GM12878 (cell line): ENCODE results near the gene SEPTIN10. TPM values are rescaled to one million over a fixed set of nuclear protein-coding genes. Genes with fewer than 3 reads are reported as not detected.

Source experiments
- ATAC-seq: fragments of 200-7000 bp; cut with Tn5 transposase; 3 replicates; pipeline ENCODE4 v1.9.1; 2020; ENCODE audit warnings: mild to moderate bottlenecking, moderate library complexity
- BruUV-seq: library from RNA; stranded (reverse); fragments of 400-500 nt; replicated peaks from 2 replicates; lab custom pipeline; 2021; lab: Mats Ljungman, UMichigan
- CTCF ChIA-PET: fragments of 300-600 bp; sonication (Branson Sonifier 250); formaldehyde crosslinking; extraction: SDS; loops from one replicate; lab custom pipeline; 2021; ENCODE audit warnings: inconsistent platforms; lab: Yijun Ruan, JAX
- POLR2A ChIA-PET: fragments of 350-600 bp; formaldehyde crosslinking; extraction: SDS; loops from one replicate; lab custom pipeline; 2021; ENCODE audit warnings: inconsistent platforms; lab: Charles Lee
- RAD21 ChIA-PET: fragments of 300-600 bp; sonication (Branson Sonifier 250); formaldehyde crosslinking; loops from one replicate; lab custom pipeline; 2023; ENCODE audit warnings: antibody characterized with exemption; ENCODE audit not compliant: unreplicated experiment; lab: Charles Lee
- SMC1A ChIA-PET: fragments of 300-600 bp; sonication (Branson Sonifier 250); formaldehyde crosslinking; loops from one replicate; lab custom pipeline; 2023; ENCODE audit not compliant: unreplicated experiment, uncharacterized antibody; lab: Charles Lee
- DNase-seq: peaks from one replicate; pipeline ENCODE4 v3.0.0-alpha.2; 2011; ENCODE audit warnings: low read depth, low spot score
- FAIRE-seq: peaks from 3 replicates; lab custom pipeline; 2011; peaks lifted over from hg19 to GRCh38; lab: Jason Lieb, UNC
- H2AFZ ChIP-seq: 2 replicates; pipeline ENCODE4 v1.6.0; 2011; ENCODE audit warnings: low read depth, low read length, control low read depth; ENCODE audit not compliant: control insufficient read depth
- H3K27ac ChIP-seq: 2 replicates; pipeline ENCODE4 v1.5.1; 2011; ENCODE audit warnings: control low read depth; ENCODE audit not compliant: control insufficient read depth, insufficient read depth
- H3K27me3 ChIP-seq, 2 experiments: replicated peaks in 1 of 2; 2 replicates each; pipeline versions ENCODE4 v1.6.0 to v1.6.1; 2011; ENCODE audit warnings: low read length in 1 of 2; ENCODE audit not compliant: control insufficient read depth in 2 of 2, insufficient read depth in 2 of 2
- H3K36me3 ChIP-seq, 2 experiments: 2 replicates each; pipeline ENCODE4 v1.5.1; 2011; ENCODE audit warnings: low read length in 1 of 2; ENCODE audit not compliant: control insufficient read depth in 2 of 2, insufficient read depth in 2 of 2
- H3K4me1 ChIP-seq: 2 replicates; pipeline ENCODE4 v1.6.1; 2011; ENCODE audit warnings: mild to moderate bottlenecking, low read length, moderate library complexity, mixed read lengths; ENCODE audit not compliant: control insufficient read depth, insufficient read depth
- H3K4me2 ChIP-seq: 2 replicates; pipeline ENCODE4 v1.6.0; 2011; ENCODE audit warnings: control low read depth; ENCODE audit not compliant: control insufficient read depth, insufficient read depth
- H3K4me3 ChIP-seq: fragments of 200-600 bp; sonication (generic); 2 replicates; pipeline ENCODE4 v1.5.1; 2016
- H3K79me2 ChIP-seq: 2 replicates; pipeline ENCODE4 v1.6.0; 2011; ENCODE audit warnings: low read length; ENCODE audit not compliant: control insufficient read depth, insufficient read depth
- H3K9ac ChIP-seq: 2 replicates; pipeline ENCODE4 v1.8.0; 2011; ENCODE audit warnings: low read length, control low read depth, mixed read lengths; ENCODE audit not compliant: control insufficient read depth, insufficient read depth
- H3K9me3 ChIP-seq: replicated peaks from 3 replicates; pipeline ENCODE4 v1.5.1; 2011; ENCODE audit warnings: mild to moderate bottlenecking, low read length; ENCODE audit not compliant: control insufficient read depth, insufficient read depth
- H4K20me1 ChIP-seq: 2 replicates; pipeline ENCODE4 v1.6.0; 2011; ENCODE audit not compliant: control insufficient read depth, insufficient read depth
- ATF7 ChIP-seq: fragments of 450-650 bp; IDR thresholded peaks from 2 replicates; pipeline ENCODE4 v1.6.1; 2016; ENCODE audit warnings: low read depth, mild to moderate bottlenecking
- CBFB ChIP-seq: IDR thresholded peaks from 2 replicates; pipeline ENCODE4 v1.6.1; 2016; ENCODE audit warnings: antibody characterized with exemption, low read depth
- EZH2 ChIP-seq: IDR thresholded peaks from 2 replicates; pipeline ENCODE4 v1.6.1; 2012; ENCODE audit warnings: low read depth, mild to moderate bottlenecking, control low read depth, inconsistent platforms, low read length, borderline replicate concordance; ENCODE audit not compliant: control insufficient read depth
- IKZF2 ChIP-seq, 2 experiments: fragments of 450-650 bp; IDR thresholded peaks; 2 replicates each; pipeline ENCODE4 v1.6.1; 2017; ENCODE audit warnings: mild to moderate bottlenecking in 2 of 2, moderate library complexity in 2 of 2
- MEF2B ChIP-seq: fragments of 450-650 bp; IDR thresholded peaks from 2 replicates; pipeline ENCODE4 v1.6.1; 2018; ENCODE audit warnings: mild to moderate bottlenecking, moderate library complexity; ENCODE audit not compliant: partially characterized antibody, poor library complexity, severe bottlenecking
- POLR2AphosphoS2 ChIP-seq: IDR thresholded peaks from 2 replicates; pipeline ENCODE4 v1.6.1; 2011; ENCODE audit warnings: low read depth, mild to moderate bottlenecking, low read length, improper control_type of control experiment, moderate library complexity
- RELA ChIP-seq: fragments of 450-650 bp; IDR thresholded peaks from 2 replicates; pipeline ENCODE4 v1.8.0; 2014; ENCODE audit warnings: borderline replicate concordance; ENCODE audit not compliant: partially characterized antibody
- SUPT20H ChIP-seq: IDR thresholded peaks from 2 replicates; pipeline ENCODE4 v1.6.1; 2011; ENCODE audit warnings: low read depth, mild to moderate bottlenecking, low read length, moderate library complexity, borderline replicate concordance; ENCODE audit not compliant: control insufficient read depth
- TAF1 ChIP-seq: IDR thresholded peaks from 2 replicates; pipeline ENCODE4 v1.6.1; 2011; ENCODE audit warnings: mild to moderate bottlenecking, low read depth, low read length, borderline replicate concordance
- in situ Hi-C: fragments of 300-500 bp; cut with MboI; formaldehyde crosslinking; loops from 9 replicates; pipeline ENCODE4 v1.14.3; 2018; ENCODE audit warnings: mixed read lengths
- intact Hi-C: fragments of 100-400 bp; cut with micrococcal nuclease; formaldehyde crosslinking; loops from one replicate; pipeline ENCODE4 v1.14.2; 2022; ENCODE audit not compliant: unreplicated experiment
- polyA plus RNA-seq, 11 experiments: library from polyadenylated mRNA; depleted of rRNA in 4 of 11; unstranded in 6 of 11; stranded (reverse) in 5 of 11; fragments of >200 nt; fragmentation: Nextera tagmentation in 4 of 11; fragmentation: Illumina TruSeq in 1 of 11; extraction: Ambion mirVana in 4 of 11; extraction: Trizol in 1 of 11; gene quantifications; 1 replicate in 1 of 11; 2 replicates in 10 of 11; pipeline versions ENCODE4 v1.2.1 to v1.2.3, GENCODE V29; 2011 to 2016; ENCODE audit warnings: inconsistent platforms in 2 of 11, missing spikeins in 2 of 11, low read depth in 1 of 11
- total RNA-seq, 4 experiments: library from RNA; depleted of rRNA in 3 of 4; stranded (reverse); fragments of >200 nt in 3 of 4; fragmentation: Illumina TruSeq in 1 of 4; extraction: Trizol in 1 of 4; gene quantifications; 2 replicates each; pipeline versions ENCODE4 v1.2.1 to v1.2.3, GENCODE V29; 2013 to 2021
- TF ChIP-seq, protein P1 (sequence below): fragments of 450-650 bp; IDR thresholded peaks from 2 replicates; pipeline ENCODE4 v1.6.1; 2017; ENCODE audit warnings: low read depth, mild to moderate bottlenecking, moderate library complexity
- TF ChIP-seq, protein P2 (sequence below): fragments of 450-650 bp; IDR thresholded peaks from 2 replicates; pipeline ENCODE4 v1.6.1; 2017; ENCODE audit warnings: mild to moderate bottlenecking, moderate library complexity
- TF ChIP-seq, protein P3 (sequence below): fragments of 450-650 bp; IDR thresholded peaks from 2 replicates; pipeline ENCODE4 v1.6.1; 2017; ENCODE audit warnings: mild to moderate bottlenecking, moderate library complexity

SEPTIN10 gene
- total and polyA plus RNA-seq, 10 of the 15 experiments (the other 5 are each of a cell fraction or from before 2014, with no cell fraction given) = 20.2 to 132 (median 62.7) TPM

GRCh38 chr2:109586687-109587086, 27.1 kb downstream of the SEPTIN10 start:
- in situ Hi-C loops = no loop called here
- BruUV-seq = no TSS peak
- RAD21 ChIA-PET = no interaction called here
- no peak for TF ChIP-seq POLR2AphosphoS2
- no peak for TF ChIP-seq ATF7
- no peak for TF ChIP-seq IKZF2 (IDR thresholded peaks at IDR 0.05)
- TF ChIP-seq EZH2 = no peak
- TF ChIP-seq TAF1 = no peak
- TF ChIP-seq, protein P1, sequence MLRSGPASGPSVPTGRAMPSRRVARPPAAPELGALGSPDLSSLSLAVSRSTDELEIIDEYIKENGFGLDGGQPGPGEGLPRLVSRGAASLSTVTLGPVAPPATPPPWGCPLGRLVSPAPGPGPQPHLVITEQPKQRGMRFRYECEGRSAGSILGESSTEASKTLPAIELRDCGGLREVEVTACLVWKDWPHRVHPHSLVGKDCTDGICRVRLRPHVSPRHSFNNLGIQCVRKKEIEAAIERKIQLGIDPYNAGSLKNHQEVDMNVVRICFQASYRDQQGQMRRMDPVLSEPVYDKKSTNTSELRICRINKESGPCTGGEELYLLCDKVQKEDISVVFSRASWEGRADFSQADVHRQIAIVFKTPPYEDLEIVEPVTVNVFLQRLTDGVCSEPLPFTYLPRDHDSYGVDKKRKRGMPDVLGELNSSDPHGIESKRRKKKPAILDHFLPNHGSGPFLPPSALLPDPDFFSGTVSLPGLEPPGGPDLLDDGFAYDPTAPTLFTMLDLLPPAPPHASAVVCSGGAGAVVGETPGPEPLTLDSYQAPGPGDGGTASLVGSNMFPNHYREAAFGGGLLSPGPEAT = no peak
- no peak for TF ChIP-seq RELA
- no peak for TF ChIP-seq CBFB
- TF ChIP-seq, protein P2, sequence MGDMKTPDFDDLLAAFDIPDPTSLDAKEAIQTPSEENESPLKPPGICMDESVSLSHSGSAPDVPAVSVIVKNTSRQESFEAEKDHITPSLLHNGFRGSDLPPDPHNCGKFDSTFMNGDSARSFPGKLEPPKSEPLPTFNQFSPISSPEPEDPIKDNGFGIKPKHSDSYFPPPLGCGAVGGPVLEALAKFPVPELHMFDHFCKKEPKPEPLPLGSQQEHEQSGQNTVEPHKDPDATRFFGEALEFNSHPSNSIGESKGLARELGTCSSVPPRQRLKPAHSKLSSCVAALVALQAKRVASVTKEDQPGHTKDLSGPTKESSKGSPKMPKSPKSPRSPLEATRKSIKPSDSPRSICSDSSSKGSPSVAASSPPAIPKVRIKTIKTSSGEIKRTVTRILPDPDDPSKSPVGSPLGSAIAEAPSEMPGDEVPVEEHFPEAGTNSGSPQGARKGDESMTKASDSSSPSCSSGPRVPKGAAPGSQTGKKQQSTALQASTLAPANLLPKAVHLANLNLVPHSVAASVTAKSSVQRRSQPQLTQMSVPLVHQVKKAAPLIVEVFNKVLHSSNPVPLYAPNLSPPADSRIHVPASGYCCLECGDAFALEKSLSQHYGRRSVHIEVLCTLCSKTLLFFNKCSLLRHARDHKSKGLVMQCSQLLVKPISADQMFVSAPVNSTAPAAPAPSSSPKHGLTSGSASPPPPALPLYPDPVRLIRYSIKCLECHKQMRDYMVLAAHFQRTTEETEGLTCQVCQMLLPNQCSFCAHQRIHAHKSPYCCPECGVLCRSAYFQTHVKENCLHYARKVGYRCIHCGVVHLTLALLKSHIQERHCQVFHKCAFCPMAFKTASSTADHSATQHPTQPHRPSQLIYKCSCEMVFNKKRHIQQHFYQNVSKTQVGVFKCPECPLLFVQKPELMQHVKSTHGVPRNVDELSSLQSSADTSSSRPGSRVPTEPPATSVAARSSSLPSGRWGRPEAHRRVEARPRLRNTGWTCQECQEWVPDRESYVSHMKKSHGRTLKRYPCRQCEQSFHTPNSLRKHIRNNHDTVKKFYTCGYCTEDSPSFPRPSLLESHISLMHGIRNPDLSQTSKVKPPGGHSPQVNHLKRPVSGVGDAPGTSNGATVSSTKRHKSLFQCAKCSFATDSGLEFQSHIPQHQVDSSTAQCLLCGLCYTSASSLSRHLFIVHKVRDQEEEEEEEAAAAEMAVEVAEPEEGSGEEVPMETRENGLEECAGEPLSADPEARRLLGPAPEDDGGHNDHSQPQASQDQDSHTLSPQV = no peak
- no peak for TF ChIP-seq MEF2B
- TF ChIP-seq, protein P3, sequence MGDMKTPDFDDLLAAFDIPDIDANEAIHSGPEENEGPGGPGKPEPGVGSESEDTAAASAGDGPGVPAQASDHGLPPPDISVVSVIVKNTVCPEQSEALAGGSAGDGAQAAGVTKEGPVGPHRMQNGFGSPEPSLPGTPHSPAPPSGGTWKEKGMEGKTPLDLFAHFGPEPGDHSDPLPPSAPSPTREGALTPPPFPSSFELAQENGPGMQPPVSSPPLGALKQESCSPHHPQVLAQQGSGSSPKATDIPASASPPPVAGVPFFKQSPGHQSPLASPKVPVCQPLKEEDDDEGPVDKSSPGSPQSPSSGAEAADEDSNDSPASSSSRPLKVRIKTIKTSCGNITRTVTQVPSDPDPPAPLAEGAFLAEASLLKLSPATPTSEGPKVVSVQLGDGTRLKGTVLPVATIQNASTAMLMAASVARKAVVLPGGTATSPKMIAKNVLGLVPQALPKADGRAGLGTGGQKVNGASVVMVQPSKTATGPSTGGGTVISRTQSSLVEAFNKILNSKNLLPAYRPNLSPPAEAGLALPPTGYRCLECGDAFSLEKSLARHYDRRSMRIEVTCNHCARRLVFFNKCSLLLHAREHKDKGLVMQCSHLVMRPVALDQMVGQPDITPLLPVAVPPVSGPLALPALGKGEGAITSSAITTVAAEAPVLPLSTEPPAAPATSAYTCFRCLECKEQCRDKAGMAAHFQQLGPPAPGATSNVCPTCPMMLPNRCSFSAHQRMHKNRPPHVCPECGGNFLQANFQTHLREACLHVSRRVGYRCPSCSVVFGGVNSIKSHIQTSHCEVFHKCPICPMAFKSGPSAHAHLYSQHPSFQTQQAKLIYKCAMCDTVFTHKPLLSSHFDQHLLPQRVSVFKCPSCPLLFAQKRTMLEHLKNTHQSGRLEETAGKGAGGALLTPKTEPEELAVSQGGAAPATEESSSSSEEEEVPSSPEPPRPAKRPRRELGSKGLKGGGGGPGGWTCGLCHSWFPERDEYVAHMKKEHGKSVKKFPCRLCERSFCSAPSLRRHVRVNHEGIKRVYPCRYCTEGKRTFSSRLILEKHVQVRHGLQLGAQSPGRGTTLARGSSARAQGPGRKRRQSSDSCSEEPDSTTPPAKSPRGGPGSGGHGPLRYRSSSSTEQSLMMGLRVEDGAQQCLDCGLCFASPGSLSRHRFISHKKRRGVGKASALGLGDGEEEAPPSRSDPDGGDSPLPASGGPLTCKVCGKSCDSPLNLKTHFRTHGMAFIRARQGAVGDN = no peak
- no peak for TF ChIP-seq SUPT20H

More at GRCh38 chr2:109586687-109587086, 27.1 kb downstream of the SEPTIN10 start:
- no peak overlapping the region for H3K27ac ChIP-seq
- ChIA-PET CTCF (interaction anchor here (1.2 to 2.6 kb wide), 4 partner anchors 11 to 41 kb away, joined by 4 to 11 read pairs (median 6); no protein-coding TSS in a partner anchor), SMC1A (interaction anchor here (0.8 to 2.2 kb wide), 6 partner anchors 11 to 1096 kb away, joined by 3 to 16 read pairs (median 4); no protein-coding TSS in a partner anchor), POLR2A (interaction anchor here (0.8 to 1.5 kb wide), 3 partner anchors 11 to 23 kb away, joined by 3 to 6 read pairs (median 3); no protein-coding TSS in a partner anchor)
- H3K79me2 ChIP-seq = peaks cover 15% of the 10 kb centered on the region
- no peaks in the 10 kb centered on the region for H4K20me1 ChIP-seq
- no peak overlapping the region for H3K4me3 ChIP-seq
- no peaks in the 10 kb centered on the region; the same call in 1 of the 3 replicates for H3K9me3 ChIP-seq
- no peaks in the 10 kb centered on the region for H3K27me3 ChIP-seq
- H2AFZ ChIP-seq = no peak overlapping the region
- no peak overlapping the region for H3K9ac ChIP-seq
- ATAC-seq (no peak), DNase-seq (no peak), FAIRE-seq (no peak)
- H3K36me3 ChIP-seq = peaks cover 0 to 7% of the 10 kb centered on the region in 2 experiments; a peak in 2 of 4 replicates
- intact Hi-C loops = no loop called here
- peaks cover 32% of the 10 kb centered on the region for H3K4me1 ChIP-seq
- H3K4me2 ChIP-seq = no peak overlapping the region
